Hematopoietic multipotent progenitor cell (in vitro differentiated cells): ENCODE measurements around the gene ALDH6A1. TPM values are rescaled to one million over a fixed set of nuclear protein-coding genes. Genes with fewer than 3 reads are reported as not detected.
"Not testable (repeated sequence)": the region's sequence is repeated elsewhere in the genome, so short reads cannot be mapped to it uniquely, and the experiment has no call there.

ENCODE experiments used
- DNase-seq, 3 donors: peaks; one replicate each; pipeline ENCODE4 v3.0.0-alpha.2; 2011 to 2015; ENCODE audit warnings: low read depth in 2 of 3, low spot score in 2 of 3
- total RNA-seq: library from RNA; depleted of rRNA; stranded (reverse); fragments of >200 nt; gene quantifications from one replicate; pipeline ENCODE4 v1.2.3, GENCODE V29; 2012

ALDH6A1 gene
- 20.5 TPM for total RNA-seq

DNA sequence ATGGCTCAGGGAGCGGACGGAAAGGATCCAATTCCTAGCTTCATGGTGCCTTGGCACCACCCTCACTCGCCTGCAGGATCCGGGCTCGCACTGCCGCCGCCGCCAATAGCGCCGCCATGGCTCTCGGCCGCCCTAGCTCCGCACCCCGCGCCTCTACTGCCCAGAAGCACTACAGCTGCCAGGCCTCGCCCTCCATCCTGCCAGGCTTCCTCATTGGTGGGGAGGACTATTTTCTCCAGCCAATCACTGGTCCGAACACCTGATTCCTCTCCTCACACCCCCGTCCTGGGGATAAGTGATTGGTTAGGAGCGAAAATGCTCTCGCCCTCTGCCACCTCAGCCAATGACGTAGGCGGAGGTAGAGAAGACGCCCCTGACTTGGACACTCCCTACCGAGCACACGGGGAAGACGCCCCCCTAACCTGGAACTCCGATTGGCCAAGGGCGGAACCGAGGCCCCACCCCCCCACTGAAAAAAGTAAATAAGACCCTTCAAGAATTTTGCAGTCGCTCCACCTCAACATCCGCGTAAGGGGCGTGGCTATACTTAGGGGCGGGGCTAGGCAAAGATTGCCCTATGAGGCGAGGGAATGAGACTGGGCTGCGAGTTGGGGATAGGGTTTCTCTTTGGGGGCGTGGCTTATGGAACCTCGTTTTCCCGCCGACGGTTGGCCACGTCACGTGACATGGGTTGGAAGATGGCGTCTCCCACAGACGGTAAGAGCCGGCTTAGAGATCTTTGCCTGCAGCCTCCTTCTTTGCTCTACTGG lies at the start of gene ALDH6A1, which contains the start of gene LIN52:
Gene ALDH6A1 (minus strand): TSS at position 177 of the 770 bp plus-strand sequence. CDS start 59 bp downstream, at position 118.
Gene LIN52 (plus strand): TSS at position 680 of the 770 bp plus-strand sequence. CDS start 19 bp downstream, at position 699.
- peak; percentile 99 to 100 (median 100) for DNase-seq

GRCh38 chr14:74127634-74128033 lies 43.4 kb upstream of the ALDH6A1 start:
- DNase-seq, result no peak

- no peak for DNase-seq
Observed at GRCh38 chr14:74126315-74127013, 42.2 kb upstream of the ALDH6A1 start.

- DNase-seq, result not testable (repeated sequence)
Observed at GRCh38 chr14:74125487-74125886, 41.2 kb upstream of the ALDH6A1 start.

DNA sequence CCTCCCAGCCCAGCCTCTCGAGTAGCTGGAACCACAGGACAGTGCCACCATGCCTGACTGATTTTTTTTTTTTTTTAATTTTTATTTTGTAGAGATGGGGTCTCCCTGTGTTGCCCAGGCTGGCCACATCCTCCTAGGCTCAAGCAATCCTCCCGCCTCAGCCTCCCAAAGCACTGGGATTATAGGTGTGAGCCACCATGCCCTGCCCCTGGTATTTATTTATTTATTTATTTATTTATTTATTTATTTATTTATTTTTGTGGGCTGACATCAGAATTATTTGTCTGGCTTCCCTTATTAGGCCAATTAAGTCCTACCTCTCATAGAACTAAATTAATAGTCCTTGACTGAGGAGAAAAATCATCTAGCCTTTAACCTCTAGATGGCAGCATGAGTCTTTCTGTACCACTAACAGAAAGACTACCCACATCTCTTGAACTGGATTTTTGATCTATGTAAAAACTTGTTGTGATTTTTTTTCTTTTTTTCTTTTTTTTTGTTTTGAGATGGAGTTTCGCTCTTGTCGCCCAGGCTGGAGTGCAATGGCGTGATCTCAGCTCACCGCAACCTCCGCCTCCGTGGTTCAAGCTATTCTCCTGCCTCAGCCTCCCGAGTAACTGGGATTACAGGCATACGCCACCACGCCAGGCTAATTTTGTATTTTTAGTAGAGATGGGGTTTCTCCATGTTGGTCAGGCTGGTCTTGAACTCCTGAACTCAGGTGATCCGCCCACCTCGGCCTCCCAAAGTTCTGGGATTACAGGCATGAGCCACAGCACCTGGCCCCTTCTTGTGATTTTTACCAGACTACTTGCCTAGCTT lies 27.4 kb upstream of the ALDH6A1 start:
- peak in 2 of 3 donors; percentile 49 to 84 for DNase-seq

- DNase-seq, result no peak
Observed at GRCh38 chr14:74109369-74109768, 25.1 kb upstream of the ALDH6A1 start.

DNA sequence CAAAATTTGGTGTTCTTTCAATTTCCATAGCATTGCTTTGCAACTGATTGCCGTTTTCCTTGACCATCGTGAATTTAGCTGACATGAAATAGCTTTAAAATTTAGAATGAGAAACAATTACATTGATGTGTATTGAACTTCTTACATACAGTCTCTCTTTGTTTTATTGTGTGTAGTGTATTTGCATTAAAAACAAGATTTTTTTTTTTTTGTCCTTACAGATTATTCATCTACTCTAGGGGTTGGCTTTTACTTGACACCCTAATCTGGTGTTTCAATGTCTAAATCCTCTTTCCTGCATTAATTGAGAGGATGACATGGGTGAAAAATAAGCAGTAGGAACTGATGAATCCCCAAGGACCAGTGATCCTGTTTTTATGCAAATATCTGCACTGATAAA lies 21.1 kb upstream of the ALDH6A1 start:
- no peak for DNase-seq

- DNase-seq, result no peak
Observed at GRCh38 chr14:74089251-74090020, 5.2 kb upstream of the ALDH6A1 start.

DNA sequence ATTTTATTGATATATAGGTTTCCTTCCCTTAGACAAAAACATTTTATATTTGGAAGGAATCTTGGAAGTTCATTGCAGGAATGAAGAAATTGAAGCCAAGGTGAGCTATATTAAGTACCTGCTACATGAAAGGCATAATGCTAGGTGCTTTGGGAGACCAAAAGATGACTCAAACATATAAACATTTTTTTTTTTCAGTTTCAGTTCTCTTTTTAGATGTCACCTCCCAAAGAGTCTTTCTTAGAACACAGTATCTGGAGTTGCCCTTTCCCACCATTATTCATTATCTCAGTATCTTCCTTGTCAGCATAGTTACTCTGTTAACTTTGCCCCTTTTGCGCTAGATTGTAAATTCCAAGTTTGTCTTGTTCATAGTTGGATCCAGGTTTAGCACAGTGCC lies 1.6 kb upstream of the ALDH6A1 start:
- no peak for DNase-seq

DNA sequence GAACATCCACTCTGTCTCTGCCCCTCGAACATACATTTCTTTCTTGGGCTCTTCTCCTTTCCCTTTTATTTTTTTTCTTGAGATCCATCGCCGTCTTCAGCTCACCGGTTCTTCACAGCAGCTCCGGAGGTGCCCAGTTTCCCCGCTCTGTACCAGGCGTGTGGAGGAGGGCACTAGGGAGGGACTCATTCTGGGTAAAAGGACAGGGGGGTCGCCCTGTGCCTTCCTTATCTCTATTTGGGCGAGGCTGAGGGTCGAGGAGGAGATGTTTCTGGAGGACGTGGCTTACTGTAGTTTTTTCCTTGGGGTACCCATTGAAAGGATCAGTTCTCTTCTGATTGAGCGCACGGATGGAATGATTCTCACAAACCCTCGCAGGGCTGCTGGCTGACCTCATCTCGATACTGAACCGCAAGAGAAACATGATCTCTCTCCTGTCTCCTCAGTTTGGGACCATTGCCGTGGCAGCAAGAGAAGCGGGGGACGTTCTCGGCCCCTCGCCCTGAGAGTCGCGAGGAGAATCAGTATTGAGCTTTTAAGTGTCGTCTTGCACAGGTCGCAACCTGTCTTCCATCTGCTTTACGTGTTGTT lies 889 bp upstream of the ALDH6A1 start:
- DNase-seq, result no peak

- no peak for DNase-seq
Observed at GRCh38 chr14:74083784-74084276, 423 bp downstream of the ALDH6A1 start.

DNA sequence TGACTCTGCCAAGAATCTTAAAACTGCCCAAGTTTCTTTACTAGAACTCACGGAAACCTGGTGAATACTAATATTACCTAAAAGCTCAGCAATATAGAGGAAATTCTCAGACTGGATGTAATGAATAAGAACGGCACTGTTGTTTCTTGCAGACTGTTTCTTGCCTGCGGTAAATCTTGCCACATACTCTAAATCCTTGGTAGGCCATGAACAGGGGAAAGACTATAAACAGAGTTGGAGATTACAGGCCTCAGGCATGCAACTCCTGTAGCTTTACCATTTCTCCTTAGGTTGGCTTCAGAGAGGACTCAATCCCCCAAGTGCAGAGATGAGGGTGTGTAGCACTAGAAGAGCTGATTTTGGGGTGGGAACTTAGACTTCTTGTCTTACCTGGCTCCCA lies 1.1 kb downstream of the ALDH6A1 start:
- peak in 1 of 3 donors; percentile 4 for DNase-seq

GRCh38 chr14:74081491-74081890 lies 2.8 kb downstream of the ALDH6A1 start:
- DNase-seq, result no peak

GRCh38 chr14:74080820-74081460 lies 3.3 kb downstream of the ALDH6A1 start:
- DNase-seq, result no peak

- DNase-seq, result no peak
Observed at GRCh38 chr14:74077401-74077800, 6.9 kb downstream of the ALDH6A1 start.

GRCh38 chr14:74065746-74066575 lies 18.3 kb downstream of the ALDH6A1 start:
- DNase-seq, result no peak

- DNase-seq, result no peak
Observed at GRCh38 chr14:74064883-74065282, 19.4 kb downstream of the ALDH6A1 start.

- no peak for DNase-seq
Observed at GRCh38 chr14:74064426-74064825, 19.8 kb downstream of the ALDH6A1 start.
